Trophoblast cell (in vitro differentiated cells and primary cell): Measurements from ENCODE around the gene DPRX.

Experiments
- DNase-seq, 2 donors: peaks; one replicate each; pipeline ENCODE4 v3.0.0-alpha.2; 2016
- H2AFZ ChIP-seq: 2 replicates; pipeline ENCODE4 v1.6.1; 2013; ENCODE audit warnings: low read length, moderate library complexity, mild to moderate bottlenecking; ENCODE audit not compliant: insufficient read depth, poor library complexity
- H2AK5ac ChIP-seq: 2 replicates; pipeline ENCODE4 v1.6.1; 2013; ENCODE audit warnings: mild to moderate bottlenecking, low read length
- H2BK120ac ChIP-seq: 2 replicates; pipeline ENCODE4 v1.6.1; 2013; ENCODE audit warnings: low read length, mild to moderate bottlenecking, moderate library complexity; ENCODE audit not compliant: insufficient read depth, poor library complexity
- H2BK12ac ChIP-seq: 2 replicates; pipeline ENCODE4 v1.6.1; 2013; ENCODE audit warnings: mild to moderate bottlenecking, low read length, moderate library complexity
- H2BK5ac ChIP-seq: 2 replicates; pipeline ENCODE4 v1.6.1; 2013; ENCODE audit warnings: low read length, low read depth, moderate library complexity, mild to moderate bottlenecking; ENCODE audit not compliant: poor library complexity
- H3K14ac ChIP-seq: 2 replicates; pipeline ENCODE4 v1.6.1; 2013; ENCODE audit warnings: mild to moderate bottlenecking, low read length
- H3K18ac ChIP-seq: 2 replicates; pipeline ENCODE4 v1.6.1; 2013; ENCODE audit warnings: mild to moderate bottlenecking, low read length
- H3K23ac ChIP-seq: 2 replicates; pipeline ENCODE4 v1.6.1; 2013; ENCODE audit warnings: low read length
- H3K27ac ChIP-seq: 2 replicates; pipeline ENCODE4 v1.5.1; 2013; ENCODE audit warnings: low read depth, mild to moderate bottlenecking, inconsistent platforms, low read length, moderate library complexity
- H3K27me3 ChIP-seq: 2 replicates; pipeline ENCODE4 v1.6.1; 2013; ENCODE audit warnings: inconsistent platforms, mild to moderate bottlenecking, low read length, moderate library complexity; ENCODE audit not compliant: insufficient read depth
- H3K36me3 ChIP-seq, 2 experiments: 1 replicate in 1 of 2; 2 replicates in 1 of 2; pipeline ENCODE4 v1.6.1; 2013; ENCODE audit warnings: low read length in 2 of 2, mild to moderate bottlenecking in 2 of 2, moderate library complexity in 1 of 2; ENCODE audit not compliant: insufficient read depth in 2 of 2, control insufficient read depth in 1 of 2
- H3K4ac ChIP-seq: 2 replicates; pipeline ENCODE4 v1.6.1; 2013; ENCODE audit warnings: low read depth, mild to moderate bottlenecking, low read length, moderate library complexity
- H3K4me1 ChIP-seq, 2 experiments: 1 replicate in 1 of 2; 2 replicates in 1 of 2; pipeline ENCODE4 v1.6.1; 2013; ENCODE audit warnings: low read length in 2 of 2, mild to moderate bottlenecking in 2 of 2, moderate library complexity in 1 of 2; ENCODE audit not compliant: insufficient read depth in 2 of 2, control insufficient read depth in 1 of 2
- H3K4me2 ChIP-seq: 2 replicates; pipeline ENCODE4 v1.6.1; 2013; ENCODE audit warnings: inconsistent platforms, mild to moderate bottlenecking, low read length, moderate library complexity
- H3K4me3 ChIP-seq: 2 replicates; pipeline ENCODE4 v1.5.1; 2013; ENCODE audit warnings: mild to moderate bottlenecking, low read depth, low read length, inconsistent platforms
- H3K79me1 ChIP-seq: one replicate; pipeline ENCODE4 v1.6.1; 2013; ENCODE audit warnings: low read length
- H3K79me2 ChIP-seq: 2 replicates; pipeline ENCODE4 v1.6.1; 2013; ENCODE audit warnings: low read length, mild to moderate bottlenecking; ENCODE audit not compliant: control insufficient read depth, insufficient read depth, poor library complexity
- H3K9ac ChIP-seq: 2 replicates; pipeline ENCODE4 v1.6.1; 2013; ENCODE audit warnings: mild to moderate bottlenecking, low read length
- H3K9me3 ChIP-seq: 2 replicates; pipeline ENCODE4 v1.6.1; 2013; ENCODE audit warnings: low read depth, mild to moderate bottlenecking, control low read depth, inconsistent platforms, low read length; ENCODE audit not compliant: insufficient read depth
- H4K12ac ChIP-seq: 2 replicates; pipeline ENCODE4 v1.6.1; 2013; ENCODE audit warnings: low read depth, mild to moderate bottlenecking, low read length, moderate library complexity
- H4K8ac ChIP-seq: 2 replicates; pipeline ENCODE4 v1.6.1; 2013; ENCODE audit warnings: low read depth, mild to moderate bottlenecking, low read length, moderate library complexity
- H4K91ac ChIP-seq: one replicate; pipeline ENCODE4 v1.6.1; 2013; ENCODE audit warnings: low read depth, mild to moderate bottlenecking, low read length, moderate library complexity
- WGBS: extraction: QIAGEN DNeasy Blood & Tissue Kit; methylation state at CpG from one replicate; pipeline ENCODE4 v1.1.7; 2013; ENCODE audit warnings: missing lambda C conversion rate; ENCODE audit not compliant: insufficient read length, insufficient coverage; ENCODE audit errors: extremely low coverage; 5-methylcytosine and 5-hydroxymethylcytosine counted together

DPRX gene

GRCh38 chr19:53646144-53646543 is 14.3 kb downstream of the DPRX start:
- Histone ChIP-seq H4K8ac (peak overlapping the region; percentile 44), H4K91ac (peak overlapping the region; percentile 86), H2AFZ (no peak overlapping the region), H3K79me1 (peaks cover 38% of the 10 kb centered on the region), H2BK5ac (peak overlapping the region; percentile 70), H3K79me2 (peaks cover 3% of the 10 kb centered on the region), H3K36me3 (peaks cover 0 to 3% of the 10 kb centered on the region in 2 experiments), H3K23ac (no peak overlapping the region), H3K18ac (peak overlapping the region; percentile 68), H3K4me2 (no peak overlapping the region), H2AK5ac (peak overlapping the region; percentile 41), H3K9me3 (peaks cover 20% of the 10 kb centered on the region), H2BK120ac (peak overlapping the region; percentile 75), H2BK12ac (peak overlapping the region; percentile 77), H3K27ac (no peak overlapping the region), H4K12ac (no peak overlapping the region), H3K4me3 (no peak overlapping the region), H3K4ac (no peak overlapping the region), H3K27me3 (no peaks in the 10 kb centered on the region), H3K4me1 (peaks cover 22 to 29% of the 10 kb centered on the region in 2 experiments), H3K9ac (no peak overlapping the region), H3K14ac (peak overlapping the region; percentile 62)
- WGBS, result no CpG with 5 or more reads among the region's 2 CpGs
- DNase-seq, result peak in 1 of 2 donors; percentile 1

GRCh38 chr19:53647350-53647749 is 15.6 kb downstream of the DPRX start:
- Histone ChIP-seq H4K8ac (peak overlapping the region; percentile 25), H3K4ac (peak overlapping the region; percentile 14), H3K27me3 (no peaks in the 10 kb centered on the region), H2BK12ac (peak overlapping the region; percentile 58), H4K91ac (peak overlapping the region; percentile 36), H3K79me2 (peaks cover 1% of the 10 kb centered on the region), H3K27ac (no peak overlapping the region), H3K18ac (peak overlapping the region; percentile 30), H2AK5ac (peak overlapping the region; percentile 64), H3K9ac (no peak overlapping the region), H3K23ac (no peak overlapping the region), H2BK120ac (peak overlapping the region; percentile 87), H3K36me3 (peaks cover 0 to 3% of the 10 kb centered on the region in 2 experiments), H3K4me3 (no peak overlapping the region), H3K4me2 (no peak overlapping the region), H4K12ac (no peak overlapping the region), H3K4me1 (peaks cover 19 to 26% of the 10 kb centered on the region in 2 experiments), H2AFZ (no peak overlapping the region), H2BK5ac (peak overlapping the region; percentile 18), H3K9me3 (peaks cover 20% of the 10 kb centered on the region), H3K79me1 (peaks cover 37% of the 10 kb centered on the region), H3K14ac (peak overlapping the region; percentile 76)
- peak in 1 of 2 donors; percentile 56 for DNase-seq
- WGBS, result no CpG with 5 or more reads among the region's 13 CpGs

GRCh38 chr19:53647792-53648191 is 16.0 kb downstream of the DPRX start:
- Histone ChIP-seq H3K4me3 (no peak overlapping the region), H2AK5ac (peak overlapping the region; percentile 64), H3K36me3 (peaks cover 0 to 3% of the 10 kb centered on the region in 2 experiments), H3K27ac (no peak overlapping the region), H4K12ac (no peak overlapping the region), H3K18ac (peak overlapping the region; percentile 30), H2BK12ac (peak overlapping the region; percentile 58), H3K9me3 (peaks cover 20% of the 10 kb centered on the region), H4K8ac (peak overlapping the region; percentile 25), H3K79me1 (peaks cover 37% of the 10 kb centered on the region), H3K14ac (peak overlapping the region; percentile 76), H3K4me2 (no peak overlapping the region), H3K4ac (peak overlapping the region; percentile 14), H3K9ac (no peak overlapping the region), H3K23ac (no peak overlapping the region), H2BK5ac (peak overlapping the region; percentile 18), H3K4me1 (peaks cover 17 to 26% of the 10 kb centered on the region in 2 experiments), H2AFZ (no peak overlapping the region), H2BK120ac (peak overlapping the region; percentile 87), H4K91ac (peak overlapping the region; percentile 36), H3K27me3 (no peaks in the 10 kb centered on the region), H3K79me2 (peaks cover 1% of the 10 kb centered on the region)
- DNase-seq, result peak in 1 of 2 donors; percentile 59
- WGBS, result no CpG with 5 or more reads among the region's 33 CpGs

- Histone ChIP-seq H3K9me3 (peaks cover 20% of the 10 kb centered on the region), H3K14ac (no peak overlapping the region), H3K4me2 (no peak overlapping the region), H3K4me1 (peaks cover 3 to 13% of the 10 kb centered on the region in 2 experiments), H3K9ac (no peak overlapping the region), H4K91ac (peak overlapping the region; percentile 66), H3K36me3 (peaks cover 2 to 7% of the 10 kb centered on the region in 2 experiments), H3K79me2 (peaks cover 1% of the 10 kb centered on the region), H3K27ac (no peak overlapping the region), H3K4ac (no peak overlapping the region), H3K18ac (no peak overlapping the region), H3K4me3 (no peak overlapping the region), H4K8ac (no peak overlapping the region), H4K12ac (no peak overlapping the region), H2BK12ac (peak overlapping the region; percentile 77), H3K23ac (no peak overlapping the region), H2AFZ (no peak overlapping the region), H2BK5ac (no peak overlapping the region), H3K27me3 (no peaks in the 10 kb centered on the region), H2BK120ac (no peak overlapping the region), H3K79me1 (peaks cover 22% of the 10 kb centered on the region), H2AK5ac (no peak overlapping the region)
- DNase-seq, result peak; percentile 83 to 86
- no CpG with 5 or more reads among the region's 34 CpGs for WGBS
Measured at GRCh38 chr19:53649746-53650593, 18.2 kb downstream of the DPRX start.
